H9 (cell line): ENCODE measurements around the gene SLC1A4. TPM values are rescaled to one million over a fixed set of nuclear protein-coding genes. Genes with fewer than 3 reads are reported as not detected.

Source experiments
- DNase-seq: peaks from one replicate; pipeline ENCODE4 v3.0.0-alpha.2; 2017
- H2AFZ ChIP-seq: one replicate; pipeline ENCODE4 v1.6.1; 2013; ENCODE audit warnings: mild to moderate bottlenecking, low read length, control low read depth, moderate library complexity
- H2AK5ac ChIP-seq: 2 replicates; pipeline ENCODE4 v1.6.1; 2013; ENCODE audit warnings: low read length, control low read depth, mixed read lengths; ENCODE audit not compliant: insufficient read length
- H2BK120ac ChIP-seq: one replicate; pipeline ENCODE4 v1.6.1; 2013; ENCODE audit warnings: low read depth, mild to moderate bottlenecking, low read length, control low read depth, inconsistent platforms; ENCODE audit not compliant: poor library complexity, severe bottlenecking
- H2BK12ac ChIP-seq: 2 replicates; pipeline ENCODE4 v1.6.1; 2013; ENCODE audit warnings: low read length, control low read depth, mixed read lengths, low read depth; ENCODE audit not compliant: insufficient read length
- H2BK15ac ChIP-seq: 2 replicates; pipeline ENCODE4 v1.6.1; 2013; ENCODE audit warnings: low read depth, low read length, control low read depth
- H2BK20ac ChIP-seq: one replicate; pipeline ENCODE4 v1.6.1; 2013; ENCODE audit warnings: low read depth, mild to moderate bottlenecking, low read length, control low read depth, inconsistent platforms; ENCODE audit not compliant: poor library complexity, severe bottlenecking
- H2BK5ac ChIP-seq: 2 replicates; pipeline ENCODE4 v1.6.1; 2013; ENCODE audit warnings: low read length, control low read depth, mixed read lengths; ENCODE audit not compliant: insufficient read length
- H3K14ac ChIP-seq: 2 replicates; pipeline ENCODE4 v1.6.1; 2013; ENCODE audit warnings: low read length, control low read depth; ENCODE audit not compliant: insufficient read depth
- H3K18ac ChIP-seq: 2 replicates; pipeline ENCODE4 v1.6.1; 2013; ENCODE audit warnings: low read depth, mild to moderate bottlenecking, mixed read lengths, low read length, control low read depth; ENCODE audit not compliant: insufficient read length
- H3K23ac ChIP-seq: 2 replicates; pipeline ENCODE4 v1.6.1; 2013; ENCODE audit warnings: low read length, control low read depth, mixed read lengths, low read depth; ENCODE audit not compliant: insufficient read length
- H3K23me2 ChIP-seq: 2 replicates; pipeline ENCODE4 v1.6.1; 2013; ENCODE audit warnings: low read depth, mild to moderate bottlenecking, mixed read lengths, low read length, control low read depth; ENCODE audit not compliant: insufficient read length, poor library complexity, severe bottlenecking
- H3K27ac ChIP-seq: 2 replicates; pipeline ENCODE4 v1.5.1; 2013; ENCODE audit warnings: low read length, control low read depth, mixed read lengths, low read depth; ENCODE audit not compliant: insufficient read length
- H3K27me3 ChIP-seq: 2 replicates; pipeline ENCODE4 v1.6.1; 2013; ENCODE audit warnings: low read length, control low read depth, inconsistent platforms; ENCODE audit not compliant: insufficient read depth
- H3K4ac ChIP-seq: 2 replicates; pipeline ENCODE4 v1.6.1; 2013; ENCODE audit warnings: low read depth, mild to moderate bottlenecking, control low read depth, inconsistent platforms, low read length, moderate library complexity
- H3K4me1 ChIP-seq: 2 replicates; pipeline ENCODE4 v1.6.1; 2013; ENCODE audit warnings: low read length, control low read depth, inconsistent platforms; ENCODE audit not compliant: insufficient read depth
- H3K4me2 ChIP-seq: 2 replicates; pipeline ENCODE4 v1.6.1; 2013; ENCODE audit warnings: low read length, control low read depth, mixed read lengths; ENCODE audit not compliant: insufficient read length, insufficient read depth
- H3K56ac ChIP-seq: 2 replicates; pipeline ENCODE4 v1.6.1; 2013; ENCODE audit warnings: low read depth, mild to moderate bottlenecking, mixed read lengths, low read length, control low read depth; ENCODE audit not compliant: insufficient read length
- H3K79me1 ChIP-seq: 2 replicates; pipeline ENCODE4 v1.6.1; 2013; ENCODE audit warnings: low read depth, mild to moderate bottlenecking, moderate library complexity, low read length, control low read depth, inconsistent platforms; ENCODE audit not compliant: insufficient read depth, poor library complexity, severe bottlenecking
- H3K79me2 ChIP-seq: 2 replicates; pipeline ENCODE4 v1.6.1; 2013; ENCODE audit warnings: low read length, control low read depth, inconsistent platforms; ENCODE audit not compliant: insufficient read depth
- H3K9ac ChIP-seq: 2 replicates; pipeline ENCODE4 v1.6.1; 2013; ENCODE audit warnings: low read length, control low read depth, mixed read lengths; ENCODE audit not compliant: insufficient read length; ENCODE audit errors: extremely low read depth
- H3K9me3 ChIP-seq: one replicate; pipeline ENCODE4 v1.6.1; 2013; ENCODE audit warnings: low read depth, low read length, inconsistent platforms; ENCODE audit not compliant: control insufficient read depth
- H3T11ph ChIP-seq: one replicate; pipeline ENCODE4 v1.6.1; 2013; ENCODE audit warnings: mild to moderate bottlenecking, low read length, control low read depth, inconsistent platforms
- H4K20me1 ChIP-seq: one replicate; pipeline ENCODE4 v1.6.1; 2013; ENCODE audit not compliant: control insufficient read depth, insufficient read length, insufficient read depth
- H4K5ac ChIP-seq: 2 replicates; pipeline ENCODE4 v1.6.1; 2013; ENCODE audit warnings: low read depth, mild to moderate bottlenecking, mixed read lengths, low read length, control low read depth; ENCODE audit not compliant: insufficient read length
- H4K8ac ChIP-seq: replicated peaks from 2 replicates; pipeline ENCODE4 v1.6.1; 2013; ENCODE audit warnings: low read length, control low read depth, mixed read lengths, low read depth; ENCODE audit not compliant: insufficient read length
- H4K91ac ChIP-seq: 2 replicates; pipeline ENCODE4 v1.6.1; 2013; ENCODE audit warnings: low read depth, mild to moderate bottlenecking, moderate library complexity, mixed read lengths, low read length, control low read depth; ENCODE audit not compliant: insufficient read length
- H3K27ac Mint-ChIP-seq, 3 experiments: 2 replicates in 2 of 3; 3 replicates in 1 of 3; pipeline ENCODE4 v1.8.0; 2020 to 2021; ENCODE audit warnings: mixed read lengths in 3 of 3, mild to moderate bottlenecking in 1 of 3, moderate library complexity in 1 of 3
- H3K27me3 Mint-ChIP-seq: 2 replicates; pipeline ENCODE4 v1.8.0; 2021; ENCODE audit warnings: low read depth, mild to moderate bottlenecking, moderate library complexity, mixed read lengths
- H3K36me3 Mint-ChIP-seq, 3 experiments: 2 replicates in 2 of 3; 3 replicates in 1 of 3; pipeline ENCODE4 v1.8.0; 2020 to 2021; ENCODE audit warnings: low read depth in 3 of 3, mixed read lengths in 3 of 3; ENCODE audit not compliant: insufficient read depth in 1 of 3
- H3K4me1 Mint-ChIP-seq, 2 experiments: 2 replicates each; pipeline ENCODE4 v1.8.0; 2020; ENCODE audit warnings: mixed read lengths in 2 of 2
- H3K4me3 Mint-ChIP-seq, 2 experiments: 2 replicates in 1 of 2; 3 replicates in 1 of 2; pipeline ENCODE4 v1.8.0; 2020 to 2021; ENCODE audit warnings: mild to moderate bottlenecking in 2 of 2, mixed read lengths in 2 of 2, moderate library complexity in 1 of 2
- H3K9me3 Mint-ChIP-seq, 2 experiments: 2 replicates in 1 of 2; 3 replicates in 1 of 2; pipeline ENCODE4 v1.8.0; 2020; ENCODE audit warnings: mild to moderate bottlenecking in 2 of 2, mixed read lengths in 2 of 2, moderate library complexity in 1 of 2
- WGBS: extraction: QIAGEN DNeasy Blood & Tissue Kit; methylation state at CpG from one replicate; pipeline ENCODE4 v1.1.7; 2013; ENCODE audit warnings: missing lambda C conversion rate, low lambda C conversion rate, mixed read lengths; ENCODE audit not compliant: insufficient read length; ENCODE audit errors: extremely low coverage; 5-methylcytosine and 5-hydroxymethylcytosine counted together
- total RNA-seq: library from RNA; stranded (reverse); gene quantifications from 2 replicates; pipeline ENCODE4 v1.2.1, GENCODE V29; 2021
- TF ChIP-seq, protein P1 (sequence below): fragments of 200-600 bp; sonication (generic); conservative IDR thresholded peaks from 3 replicates; pipeline ENCODE4 v1.8.0; 2021; ENCODE audit warnings: antibody characterized with exemption, mild to moderate bottlenecking

The SLC1A4 gene
- total RNA-seq, 1 experiment from 2014 or later: 1.9 TPM

- no peak overlapping the region for H2BK5ac ChIP-seq
- H3K27ac Mint-ChIP-seq: peak overlapping the region in 1 of 3 experiments; percentile 95; a peak in 4 of 7 replicates
- H3K79me1 ChIP-seq: peaks cover 3% of the 10 kb centered on the region
- no peak overlapping the region for H3K23ac ChIP-seq
- no peak overlapping the region for H3K4ac ChIP-seq
- no peak overlapping the region for H2BK120ac ChIP-seq
- TF ChIP-seq, protein P1, sequence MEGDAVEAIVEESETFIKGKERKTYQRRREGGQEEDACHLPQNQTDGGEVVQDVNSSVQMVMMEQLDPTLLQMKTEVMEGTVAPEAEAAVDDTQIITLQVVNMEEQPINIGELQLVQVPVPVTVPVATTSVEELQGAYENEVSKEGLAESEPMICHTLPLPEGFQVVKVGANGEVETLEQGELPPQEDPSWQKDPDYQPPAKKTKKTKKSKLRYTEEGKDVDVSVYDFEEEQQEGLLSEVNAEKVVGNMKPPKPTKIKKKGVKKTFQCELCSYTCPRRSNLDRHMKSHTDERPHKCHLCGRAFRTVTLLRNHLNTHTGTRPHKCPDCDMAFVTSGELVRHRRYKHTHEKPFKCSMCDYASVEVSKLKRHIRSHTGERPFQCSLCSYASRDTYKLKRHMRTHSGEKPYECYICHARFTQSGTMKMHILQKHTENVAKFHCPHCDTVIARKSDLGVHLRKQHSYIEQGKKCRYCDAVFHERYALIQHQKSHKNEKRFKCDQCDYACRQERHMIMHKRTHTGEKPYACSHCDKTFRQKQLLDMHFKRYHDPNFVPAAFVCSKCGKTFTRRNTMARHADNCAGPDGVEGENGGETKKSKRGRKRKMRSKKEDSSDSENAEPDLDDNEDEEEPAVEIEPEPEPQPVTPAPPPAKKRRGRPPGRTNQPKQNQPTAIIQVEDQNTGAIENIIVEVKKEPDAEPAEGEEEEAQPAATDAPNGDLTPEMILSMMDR: no peak
- peak overlapping the region; percentile 91 to 92 for H3K4me3 Mint-ChIP-seq
- no peaks in the 10 kb centered on the region for H3K27me3 ChIP-seq
- H3K9me3 Mint-ChIP-seq: peaks cover 0 to 4% of the 10 kb centered on the region in 2 experiments; a peak in 1 of 5 replicates
- peaks cover 8% of the 10 kb centered on the region for H3K79me2 ChIP-seq
- no peak overlapping the region for H4K5ac ChIP-seq
- H3K4me1 ChIP-seq: no peaks in the 10 kb centered on the region
- H2BK20ac ChIP-seq: no peak overlapping the region
- no peak overlapping the region for H3K18ac ChIP-seq
- peak overlapping the region; percentile 74 for H3K4me2 ChIP-seq
- no peak for DNase-seq
- no peak overlapping the region for H3K27ac ChIP-seq
- peak overlapping the region; percentile 46 for H3K14ac ChIP-seq
- H3K4me1 Mint-ChIP-seq: peaks cover 13 to 37% of the 10 kb centered on the region in 2 experiments
- H3K9ac ChIP-seq: peak overlapping the region; percentile 28
- H4K91ac ChIP-seq: no peak overlapping the region
- no peaks in the 10 kb centered on the region for H4K20me1 ChIP-seq
- no peak overlapping the region for H2BK12ac ChIP-seq
- H3K27me3 Mint-ChIP-seq: peaks cover 8% of the 10 kb centered on the region; the same call in 1 of the 2 replicates
- H3K9me3 ChIP-seq: no peaks in the 10 kb centered on the region
- no peak overlapping the region for H3K56ac ChIP-seq
- H2AFZ ChIP-seq: no peak overlapping the region
- H4K8ac ChIP-seq: no peak overlapping the region
- peaks cover 11 to 13% (median 11%) of the 10 kb centered on the region in 3 experiments for H3K36me3 Mint-ChIP-seq
- no peak overlapping the region for H2BK15ac ChIP-seq
- no CpG with 5 or more reads among the region's 42 CpGs for WGBS
- no peak overlapping the region for H2AK5ac ChIP-seq
- H3T11ph ChIP-seq: no peak overlapping the region
- H3K23me2 ChIP-seq: peaks cover 6% of the 10 kb centered on the region
Measured at GRCh38 chr2:65055422-65056214, 66.4 kb downstream of the SLC1A4 start.
